CMK (cell line): ENCODE data around the gene NOTCH1.
"Not testable (repeated sequence)": the region's sequence is repeated elsewhere in the genome, so short reads cannot be mapped to it uniquely, and the experiment has no call there.

Experiments
- DNase-seq: peaks from one replicate; pipeline ENCODE4 v3.0.0-alpha.2; 2010; ENCODE audit warnings: low read depth

NOTCH1 gene

GRCh38 chr9:136545965-136546696 lies at the start of gene NOTCH1:
Gene NOTCH1 (minus strand): TSS chr9:136546048. CDS start chr9:136545786, 262 bp downstream.
- DNase-seq = peak; percentile 95

GRCh38 chr9:136594492-136594891 lies 48.6 kb upstream of the NOTCH1 start:
- DNase-seq = no peak

GRCh38 chr9:136593581-136593980 lies 47.7 kb upstream of the NOTCH1 start:
- no peak for DNase-seq

- DNase-seq = no peak
These were observed 46.8 kb upstream of the NOTCH1 start for GRCh38 chr9:136592666-136593065.

- no peak for DNase-seq
These were observed 45.2 kb upstream of the NOTCH1 start for GRCh38 chr9:136590821-136591752.

- no peak for DNase-seq
These were observed 44.2 kb upstream of the NOTCH1 start for GRCh38 chr9:136589766-136590763.

- no peak for DNase-seq
These were observed 43.0 kb upstream of the NOTCH1 start for GRCh38 chr9:136588663-136589464.

GRCh38 chr9:136587944-136588662 lies 42.3 kb upstream of the NOTCH1 start:
- DNase-seq = no peak

- DNase-seq = peak; percentile 94
These were observed 41.5 kb upstream of the NOTCH1 start for GRCh38 chr9:136587145-136587943.

GRCh38 chr9:136586391-136586953 lies 40.6 kb upstream of the NOTCH1 start:
- no peak for DNase-seq

GRCh38 chr9:136585531-136586120 lies 39.8 kb upstream of the NOTCH1 start:
- no peak for DNase-seq

GRCh38 chr9:136584934-136585333 lies 39.1 kb upstream of the NOTCH1 start:
- no peak for DNase-seq

- no peak for DNase-seq
These were observed 38.6 kb upstream of the NOTCH1 start for GRCh38 chr9:136584401-136584932.

GRCh38 chr9:136582977-136583735 lies 37.3 kb upstream of the NOTCH1 start:
- no peak for DNase-seq

- DNase-seq = no peak
These were observed 36.0 kb upstream of the NOTCH1 start for GRCh38 chr9:136581614-136582447.

- DNase-seq = not testable (repeated sequence)
These were observed 33.9 kb upstream of the NOTCH1 start for GRCh38 chr9:136579650-136580219.
